Fibroblast of pulmonary artery (primary cell): ENCODE results near the gene PRKG1.
"Not testable (repeated sequence)": the region's sequence is repeated elsewhere in the genome, so short reads cannot be mapped to it uniquely, and the experiment has no call there.

Experiments
- DNase-seq: peaks from one replicate; pipeline ENCODE4 v3.0.0-alpha.2; 2010; ENCODE audit warnings: low read depth
- H3K4me3 ChIP-seq: replicated peaks from 2 replicates; pipeline ENCODE4 v1.5.1; 2011; ENCODE audit warnings: low read depth, mild to moderate bottlenecking, control low read depth, low read length, moderate library complexity
- CTCF ChIP-seq: IDR thresholded peaks from 2 replicates; pipeline ENCODE4 v1.5.1; 2011; ENCODE audit warnings: mild to moderate bottlenecking, control low read depth, low read length, inconsistent platforms; ENCODE audit errors: missing control alignments

PRKG1 gene

GRCh38 chr10:51427758-51428157 lies 353.5 kb downstream of the PRKG1 start:
- no peak overlapping the region for H3K4me3 ChIP-seq
- no peak for TF ChIP-seq CTCF

GRCh38 chr10:51430506-51430905 lies 356.2 kb downstream of the PRKG1 start:
- no peak for TF ChIP-seq CTCF
- H3K4me3 ChIP-seq: no peak overlapping the region
- peak; percentile 75 for DNase-seq

More at GRCh38 chr10:51427758-51428157, 353.5 kb downstream of the PRKG1 start:
- no peak for DNase-seq

GRCh38 chr10:51433949-51434475 lies 359.7 kb downstream of the PRKG1 start:
- DNase-seq: no peak
- no peak for TF ChIP-seq CTCF
- no peak overlapping the region for H3K4me3 ChIP-seq

- H3K4me3 ChIP-seq: no peak overlapping the region
- no peak for DNase-seq
- TF ChIP-seq CTCF: no peak
Observed at GRCh38 chr10:51436805-51437204, 362.5 kb downstream of the PRKG1 start.

- H3K4me3 ChIP-seq: no peak overlapping the region
- DNase-seq: no peak
- TF ChIP-seq CTCF: no peak
Observed at GRCh38 chr10:51439645-51440044, 365.4 kb downstream of the PRKG1 start.

GRCh38 chr10:51445588-51445987 lies 371.3 kb downstream of the PRKG1 start:
- DNase-seq: no peak
- TF ChIP-seq CTCF: no peak
- H3K4me3 ChIP-seq: no peak overlapping the region

- DNase-seq: no peak
- no peak overlapping the region for H3K4me3 ChIP-seq
- TF ChIP-seq CTCF: no peak
Observed at GRCh38 chr10:51447119-51447518, 372.8 kb downstream of the PRKG1 start.

GRCh38 chr10:51455762-51456161 lies 381.5 kb downstream of the PRKG1 start:
- DNase-seq: not testable (repeated sequence)

More at GRCh38 chr10:51455762-51456161, 381.5 kb downstream of the PRKG1 start:
- not testable (repeated sequence) for H3K4me3 ChIP-seq
